Endometrial microvascular endothelial cells (primary cell): Measurements from ENCODE around the gene EAF1. TPM values are rescaled to one million over a fixed set of nuclear protein-coding genes. Genes with fewer than 3 reads are reported as not detected.
"Not testable (repeated sequence)": the region's sequence is repeated elsewhere in the genome, so short reads cannot be mapped to it uniquely, and the experiment has no call there.

Experiments
- in situ Hi-C: cut with HindIII; loops from 2 replicates; pipeline ENCODE4 v1.10.0; 2017; ENCODE audit warnings: low sequenced_read_pairs, low pct_unique_long_range_greater_than_20kb; ENCODE audit errors: inconsistent ontology term
- total RNA-seq: library from RNA; depleted of rRNA; stranded (reverse); fragments of >200 nt; gene quantifications from one replicate; pipeline ENCODE4 v1.2.3, GENCODE V29; 2015; ENCODE audit errors: inconsistent ontology term

EAF1 gene
- total RNA-seq, 1 donor from 2014 or later = 17.6 TPM

DNA sequence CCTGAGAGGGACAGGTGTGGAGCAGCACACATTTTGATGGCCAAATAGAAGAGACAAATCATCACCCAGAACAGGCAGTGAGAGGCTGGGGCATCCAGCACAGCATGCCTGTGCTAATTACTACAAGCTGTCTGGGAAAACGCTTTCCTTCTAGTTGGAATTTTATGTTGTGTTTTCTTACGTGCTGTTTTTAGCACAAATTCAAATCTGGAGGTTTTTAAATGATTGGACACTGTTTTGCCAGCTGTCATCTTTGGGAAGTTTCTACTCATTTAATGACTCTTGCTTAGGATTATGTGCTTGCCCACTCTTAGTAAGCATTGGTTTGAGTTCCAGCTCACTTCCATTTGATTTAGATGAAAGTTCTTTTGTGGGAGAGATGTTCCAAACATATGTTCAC lies 43.5 kb downstream of the EAF1 start:
- in situ Hi-C loops = no loop called here

DNA sequence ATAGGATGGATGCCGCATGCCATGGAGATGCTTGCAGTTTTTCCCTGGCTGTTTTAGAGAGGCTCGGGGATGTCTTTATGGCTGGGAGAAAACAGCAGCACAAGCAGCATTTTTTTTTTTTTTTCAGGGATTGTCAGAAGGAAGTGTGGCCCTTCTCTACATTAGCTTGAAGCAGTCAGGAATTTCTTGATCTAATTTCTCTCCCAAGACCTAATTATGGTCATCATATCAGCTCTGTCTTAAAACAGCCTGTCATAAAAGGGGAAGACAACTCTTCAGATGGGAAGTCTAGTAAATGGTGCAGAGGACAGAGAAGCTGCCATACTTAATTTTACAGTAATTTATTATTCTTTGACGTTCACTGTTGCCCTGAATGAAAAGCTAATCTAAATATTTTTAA lies 44.5 kb downstream of the EAF1 start:
- in situ Hi-C loops = no loop called here

DNA sequence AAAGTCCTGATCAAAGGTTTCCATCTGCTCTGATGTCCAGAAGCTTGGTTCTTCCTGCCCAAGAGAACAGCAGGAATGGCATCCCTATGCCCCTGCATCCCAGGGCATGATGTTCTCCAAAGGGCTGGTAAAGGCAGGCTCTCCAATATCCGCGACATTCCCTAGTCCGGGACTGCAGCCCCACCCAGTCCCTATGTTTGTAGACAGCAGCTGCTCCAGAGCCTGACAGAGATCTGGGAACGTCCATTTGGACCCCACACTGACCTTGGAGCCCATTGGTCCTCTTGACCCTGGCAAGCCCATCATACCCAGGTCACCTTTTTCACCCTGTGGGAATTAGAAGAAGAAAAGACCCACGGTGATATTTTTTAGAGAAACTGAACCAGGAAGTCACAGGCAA lies 47.8 kb downstream of the EAF1 start:
- in situ Hi-C loops = no loop called here

DNA sequence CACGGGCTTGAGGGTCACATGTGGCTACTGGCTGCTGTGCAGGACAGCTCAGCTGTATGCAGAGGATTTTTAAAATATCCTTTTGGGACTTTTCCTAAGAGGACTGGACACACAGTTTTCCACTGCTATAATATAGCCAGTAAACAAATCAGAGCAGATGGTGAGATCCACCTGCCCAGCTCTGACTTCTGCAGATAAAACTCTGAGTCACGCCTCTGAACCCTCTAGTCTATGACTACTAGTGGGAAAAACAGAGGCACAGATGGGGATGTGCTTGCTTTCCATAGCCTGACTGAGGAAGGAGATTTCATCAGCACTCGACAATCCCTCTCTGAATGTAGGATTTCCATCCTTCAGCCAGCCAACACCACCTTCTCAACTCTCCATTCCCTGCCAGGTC lies 49.0 kb downstream of the EAF1 start:
- in situ Hi-C loops = no loop called here

DNA sequence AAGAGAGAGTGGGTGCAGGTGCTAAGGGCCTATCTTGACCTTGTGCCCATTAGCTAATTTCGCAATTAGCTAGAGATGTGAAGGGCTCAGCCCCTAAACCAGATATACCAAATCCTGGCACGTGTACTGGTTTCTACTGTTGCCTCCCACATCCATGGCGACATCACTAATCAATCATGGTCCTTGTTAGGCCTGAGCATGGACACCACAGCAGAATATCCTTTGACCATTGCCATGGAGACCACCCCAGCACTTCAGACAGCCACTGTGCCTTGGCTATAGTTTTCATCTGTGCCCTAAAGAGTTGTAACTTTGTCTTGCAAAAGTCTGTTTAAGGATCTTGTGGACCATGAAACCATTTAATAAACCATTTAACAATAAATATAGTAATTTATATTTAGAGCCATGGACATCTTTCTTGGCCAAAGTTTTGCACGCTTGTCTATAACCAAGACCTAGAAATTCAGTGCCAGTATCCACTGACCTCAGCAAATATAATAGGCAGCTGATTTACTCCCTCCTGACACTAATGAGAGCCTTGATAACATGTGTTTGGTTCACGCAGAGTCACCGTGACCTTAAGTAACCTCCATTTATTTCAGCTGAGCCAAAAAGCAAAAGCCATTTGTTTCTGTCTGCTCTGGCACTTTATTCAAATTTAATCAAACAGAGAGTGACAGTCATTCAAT lies 50.7 kb downstream of the EAF1 start:
- in situ Hi-C loops = no loop called here

DNA sequence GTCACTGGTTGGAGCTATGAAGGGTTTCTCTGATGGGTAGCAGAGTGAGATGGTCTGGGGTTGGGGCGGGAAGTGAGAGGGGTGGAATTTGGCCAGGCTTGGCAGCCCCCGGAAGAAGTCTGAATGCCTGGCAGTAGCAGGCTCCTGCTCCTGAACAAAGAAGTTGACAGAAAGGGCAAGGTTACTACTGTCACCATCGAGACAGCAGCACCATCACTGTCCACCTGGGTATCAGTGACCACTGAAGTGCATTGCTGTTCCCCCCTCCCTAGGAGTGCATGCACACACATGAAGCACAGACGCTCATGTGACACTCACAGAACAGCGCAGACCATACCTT lies 51.2 kb downstream of the EAF1 start:
- in situ Hi-C loops = no loop called here

DNA sequence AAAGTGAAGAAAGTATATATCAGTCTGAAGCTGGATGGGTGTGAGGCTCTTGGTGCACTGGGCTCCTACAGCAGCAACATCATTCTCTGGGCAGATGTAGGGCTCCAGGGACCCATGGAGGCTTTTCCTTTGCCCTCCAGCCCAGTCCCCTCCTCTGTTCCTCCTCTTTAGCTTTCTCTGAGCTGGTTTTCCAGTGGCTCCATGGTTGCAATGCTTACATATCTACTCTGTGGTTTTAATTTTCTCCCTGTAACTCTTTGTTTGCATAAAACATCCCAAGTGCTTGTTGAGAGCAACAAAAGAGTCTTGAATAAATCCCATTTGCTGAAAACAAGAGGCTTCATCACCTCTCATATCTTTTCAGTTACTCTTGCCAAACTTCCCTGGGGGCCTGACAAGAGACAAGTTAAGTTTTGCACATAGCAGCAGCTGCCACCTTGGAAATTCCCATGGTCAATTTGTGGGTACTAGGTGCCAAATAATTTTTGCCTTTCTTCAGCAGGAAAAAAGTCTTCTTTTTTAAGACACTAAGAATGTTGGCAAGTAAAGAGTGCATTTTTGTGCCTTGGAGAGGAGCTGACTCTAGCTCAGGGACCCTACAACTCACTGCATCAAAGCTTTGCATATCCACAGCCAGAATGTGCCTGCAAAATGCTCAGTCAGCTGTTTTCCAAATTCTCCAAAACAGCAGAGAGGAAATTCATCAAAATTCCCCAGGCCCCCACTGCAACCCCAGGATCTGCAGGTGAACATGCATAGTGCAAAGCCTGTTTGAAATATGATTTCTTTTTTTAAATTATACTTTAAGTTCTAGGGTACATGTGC lies 52.2 kb downstream of the EAF1 start:
- in situ Hi-C loops = no loop called here

DNA sequence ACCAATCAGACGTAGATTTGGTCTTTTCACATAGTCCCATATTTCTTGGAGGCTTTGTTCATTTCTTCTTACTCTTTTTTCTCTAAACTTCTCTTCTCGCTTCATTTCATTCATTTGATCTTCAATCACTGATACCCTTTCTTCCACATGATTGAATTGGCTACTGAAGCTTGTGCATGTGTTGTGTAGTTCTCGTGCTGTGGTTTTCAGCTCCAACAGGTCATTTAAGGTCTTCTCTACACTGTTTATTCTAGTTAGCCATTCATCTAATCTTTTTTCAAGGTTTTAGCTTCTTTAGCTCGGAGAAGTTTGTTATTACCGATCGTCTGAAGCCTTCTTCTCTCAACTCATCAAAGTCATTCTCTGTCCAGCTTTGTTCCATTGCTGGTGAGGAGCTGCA lies 57.2 kb downstream of the EAF1 start:
- in situ Hi-C loops = not testable (repeated sequence)

DNA sequence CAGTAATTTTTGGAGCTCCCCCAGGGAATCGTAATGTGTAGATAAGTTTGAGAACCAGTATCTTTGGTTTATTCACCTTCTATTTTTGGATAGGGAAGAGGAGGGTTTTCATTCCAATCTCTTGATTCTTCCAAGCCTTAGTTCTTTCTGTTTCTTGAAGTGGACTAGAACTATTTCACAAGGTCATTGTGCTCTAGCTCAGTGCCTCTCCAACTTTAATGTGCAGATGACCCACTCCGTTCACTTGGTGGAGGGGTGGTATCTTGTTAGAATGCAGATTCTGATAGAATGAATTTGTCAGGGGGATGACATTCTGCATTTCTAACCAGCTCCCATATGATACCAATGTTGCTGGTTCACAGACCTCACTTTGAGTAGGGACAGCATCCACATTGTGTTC lies 58.6 kb downstream of the EAF1 start:
- in situ Hi-C loops = no loop called here

DNA sequence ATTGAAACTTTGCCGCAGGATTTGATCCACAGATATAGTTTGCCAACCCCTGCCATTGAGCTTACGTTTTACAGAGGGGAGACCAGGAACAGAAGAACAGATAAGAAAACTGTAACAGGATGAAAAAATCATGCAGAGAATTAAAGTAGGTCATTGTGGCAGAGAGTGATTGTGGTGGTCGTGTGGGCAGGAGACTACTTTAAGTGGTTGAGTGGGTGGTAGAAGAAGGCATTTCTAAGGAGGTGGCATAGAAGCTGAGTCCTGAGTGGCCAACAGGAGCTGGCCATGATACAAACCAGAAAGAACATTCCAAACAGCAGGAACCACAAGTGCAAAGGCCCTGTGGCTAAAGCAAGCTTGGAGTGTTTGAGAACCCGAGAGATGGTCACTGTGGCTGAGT lies 59.6 kb downstream of the EAF1 start:
- in situ Hi-C loops = no loop called here

DNA sequence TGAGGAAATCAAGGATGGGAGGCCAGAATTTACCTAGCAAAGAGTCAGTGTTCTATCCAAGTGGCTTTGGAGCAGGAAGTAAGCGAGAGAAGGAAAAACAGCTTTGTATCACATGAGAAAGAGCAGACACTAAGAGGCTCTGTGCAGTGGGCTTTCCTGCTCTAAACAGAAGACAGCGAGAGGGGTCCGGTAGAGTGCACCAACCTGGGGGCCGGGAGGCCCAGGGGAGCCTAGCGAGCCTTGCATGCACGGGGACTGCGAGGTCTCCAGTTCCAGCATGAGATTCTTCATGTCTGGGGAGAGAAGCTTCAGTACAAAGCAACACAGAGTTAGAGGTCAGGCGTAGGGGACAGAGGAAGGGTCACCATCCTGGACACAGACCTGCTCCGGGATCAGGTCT lies 60.6 kb downstream of the EAF1 start:
- in situ Hi-C loops = no loop called here

DNA sequence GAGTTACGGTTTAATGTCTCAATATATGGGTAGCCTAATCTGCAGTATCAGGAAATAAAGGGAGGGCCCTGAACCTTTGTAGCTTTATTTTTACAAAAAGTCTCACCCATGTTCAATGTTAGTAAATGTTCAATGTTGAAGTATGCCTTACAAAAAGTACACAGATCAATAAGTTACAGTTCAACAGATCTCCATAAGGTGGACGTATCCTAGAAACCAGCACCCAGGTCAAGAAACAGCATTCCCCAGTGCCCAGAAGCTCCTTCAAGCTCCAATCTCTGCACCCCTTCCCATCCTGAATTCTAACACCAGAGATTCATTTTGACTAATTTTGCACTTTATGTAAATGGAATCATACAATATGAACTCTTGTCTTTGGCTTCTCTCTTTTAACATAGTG lies 62.8 kb downstream of the EAF1 start:
- in situ Hi-C loops = no loop called here

DNA sequence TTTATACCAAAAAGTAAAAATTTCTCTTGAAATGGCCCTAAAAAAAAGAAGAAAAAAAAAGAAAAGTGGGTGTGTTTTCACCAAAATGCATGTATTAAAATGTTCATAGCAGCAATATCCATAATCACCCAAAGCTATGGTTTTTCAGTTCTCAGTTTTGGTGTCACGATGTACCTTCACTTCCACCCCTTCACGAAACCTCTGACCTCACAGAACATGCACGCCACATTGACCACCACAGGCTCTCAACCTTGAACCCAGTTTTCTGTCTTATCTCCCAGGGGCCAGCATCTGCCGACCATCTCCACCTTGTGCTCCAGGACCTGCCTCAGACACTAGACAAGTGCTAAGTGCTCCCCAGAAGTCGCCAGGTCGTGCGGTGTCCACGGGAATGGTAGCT lies 63.7 kb downstream of the EAF1 start:
- in situ Hi-C loops = no loop called here

Other genes starting within 250 kb of the EAF1 start
- 15.9 TPM for gene CAPN7, start 221.4 kb upstream of the EAF1 start, total RNA-seq
- 93.6 TPM for gene SH3BP5, start 95.0 kb upstream of the EAF1 start, total RNA-seq
- gene METTL6, start 54 bp upstream of the EAF1 start, total RNA-seq = 17.7 TPM
- not detected for gene COLQ, start 94.1 kb downstream of the EAF1 start, total RNA-seq
- 29.0 TPM for gene HACL1, start 174.0 kb downstream of the EAF1 start, total RNA-seq
- 17.7 TPM for gene BTD, start 174.1 kb downstream of the EAF1 start, total RNA-seq